GM12872 (cell line): ENCODE data around the gene FURIN.

Experiments
- TF ChIP-seq, protein P1 (sequence below): IDR thresholded peaks from 3 replicates; pipeline ENCODE4 v1.5.1; 2011; ENCODE audit warnings: low read depth, mild to moderate bottlenecking, low read length, moderate library complexity; ENCODE audit not compliant: insufficient read depth

Gene FURIN

DNA sequence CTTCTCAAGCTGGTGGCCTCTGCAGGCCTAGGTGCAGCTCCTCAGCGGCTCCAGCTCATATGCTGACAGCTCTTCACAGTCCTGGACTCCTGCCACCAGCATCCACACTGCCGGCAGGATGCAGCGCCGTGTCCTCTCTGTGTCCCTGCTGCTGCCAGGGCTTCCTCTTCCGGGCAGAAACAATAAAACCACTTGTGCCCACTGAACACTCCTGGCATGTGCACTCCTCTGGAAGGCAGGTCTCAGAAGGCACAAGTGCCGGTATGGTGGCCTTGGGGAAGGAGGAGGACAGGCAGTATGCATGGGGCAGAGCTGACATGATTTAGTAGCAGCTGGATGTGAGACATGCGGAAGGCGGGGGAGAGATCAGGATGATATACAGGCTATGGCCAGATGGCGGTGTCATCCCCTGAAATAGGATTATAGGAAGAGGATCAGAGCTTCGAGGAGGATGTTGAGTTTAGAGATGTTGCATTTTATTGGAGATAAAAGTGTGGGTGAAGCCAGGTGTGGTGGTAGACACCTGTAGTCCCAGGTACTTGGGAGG lies 27.3 kb downstream of the FURIN start:
- TF ChIP-seq, protein P1, sequence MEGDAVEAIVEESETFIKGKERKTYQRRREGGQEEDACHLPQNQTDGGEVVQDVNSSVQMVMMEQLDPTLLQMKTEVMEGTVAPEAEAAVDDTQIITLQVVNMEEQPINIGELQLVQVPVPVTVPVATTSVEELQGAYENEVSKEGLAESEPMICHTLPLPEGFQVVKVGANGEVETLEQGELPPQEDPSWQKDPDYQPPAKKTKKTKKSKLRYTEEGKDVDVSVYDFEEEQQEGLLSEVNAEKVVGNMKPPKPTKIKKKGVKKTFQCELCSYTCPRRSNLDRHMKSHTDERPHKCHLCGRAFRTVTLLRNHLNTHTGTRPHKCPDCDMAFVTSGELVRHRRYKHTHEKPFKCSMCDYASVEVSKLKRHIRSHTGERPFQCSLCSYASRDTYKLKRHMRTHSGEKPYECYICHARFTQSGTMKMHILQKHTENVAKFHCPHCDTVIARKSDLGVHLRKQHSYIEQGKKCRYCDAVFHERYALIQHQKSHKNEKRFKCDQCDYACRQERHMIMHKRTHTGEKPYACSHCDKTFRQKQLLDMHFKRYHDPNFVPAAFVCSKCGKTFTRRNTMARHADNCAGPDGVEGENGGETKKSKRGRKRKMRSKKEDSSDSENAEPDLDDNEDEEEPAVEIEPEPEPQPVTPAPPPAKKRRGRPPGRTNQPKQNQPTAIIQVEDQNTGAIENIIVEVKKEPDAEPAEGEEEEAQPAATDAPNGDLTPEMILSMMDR: no peak

DNA sequence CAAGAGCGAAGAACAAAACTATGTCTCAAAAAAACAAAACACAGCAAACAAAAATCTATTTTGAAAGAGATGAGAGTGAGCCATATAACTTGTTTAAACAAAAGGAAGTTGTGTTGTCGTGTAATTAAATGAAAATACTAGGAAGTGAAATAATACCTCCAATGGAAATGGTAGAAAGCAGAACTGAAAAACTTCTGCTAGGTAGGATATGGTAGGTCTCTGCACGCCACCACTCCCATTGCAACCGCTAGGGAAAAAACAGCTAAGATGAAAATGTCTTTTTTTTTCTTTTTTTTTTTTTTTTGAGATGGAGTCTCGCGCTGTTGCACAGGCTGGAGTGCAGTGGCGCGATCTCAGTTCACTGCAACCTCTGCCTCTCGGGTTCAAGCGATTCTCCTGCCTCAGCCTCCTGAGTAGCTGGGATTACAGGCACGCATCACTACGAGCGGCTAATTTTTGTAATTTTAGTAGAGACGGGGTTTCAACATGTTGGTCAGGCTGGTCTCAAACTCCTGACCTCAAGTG lies 28.8 kb downstream of the FURIN start:
- TF ChIP-seq, protein P1: peak; percentile 20; the same call in 1 of the 3 replicates

DNA sequence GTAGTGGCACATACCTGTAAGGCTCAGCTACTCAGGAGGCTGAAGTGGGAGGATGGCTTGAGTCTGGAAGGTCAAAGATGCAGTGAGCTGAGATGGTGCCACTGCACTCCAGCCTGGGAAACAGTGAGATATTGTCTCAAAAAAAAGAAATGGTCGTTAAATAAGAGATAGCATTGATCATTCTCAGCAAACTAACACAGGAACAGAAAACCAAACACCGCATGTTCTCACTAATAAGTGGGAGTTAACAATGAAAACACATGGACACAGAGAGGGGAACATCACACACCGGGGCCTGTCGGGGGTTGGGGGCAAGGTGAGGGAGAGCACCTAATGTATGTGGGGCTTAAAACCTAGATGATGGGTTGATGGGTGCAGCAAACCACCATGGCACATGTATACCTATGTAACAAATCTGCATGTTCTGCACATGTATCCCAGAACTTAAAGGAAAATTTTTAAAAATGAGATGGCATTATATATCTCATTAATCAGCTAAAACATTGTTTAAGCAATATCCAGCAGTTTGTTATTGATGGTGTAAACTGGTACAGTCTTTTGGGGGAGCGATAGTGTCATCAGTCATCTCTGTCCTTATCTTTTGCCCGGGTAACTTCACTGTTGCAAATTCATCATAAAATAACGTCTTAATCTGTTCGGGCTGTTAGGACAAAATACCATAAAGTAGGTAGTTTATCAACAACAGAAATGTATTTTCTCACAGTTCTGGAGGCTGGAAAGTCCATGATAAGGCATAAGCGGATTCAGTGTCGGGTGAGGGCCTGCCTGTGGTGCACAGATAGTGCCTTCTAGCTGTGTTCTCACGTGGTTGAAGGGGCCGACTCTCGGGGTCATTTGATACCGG lies 33.0 kb downstream of the FURIN start:
- TF ChIP-seq, protein P1: no peak

DNA sequence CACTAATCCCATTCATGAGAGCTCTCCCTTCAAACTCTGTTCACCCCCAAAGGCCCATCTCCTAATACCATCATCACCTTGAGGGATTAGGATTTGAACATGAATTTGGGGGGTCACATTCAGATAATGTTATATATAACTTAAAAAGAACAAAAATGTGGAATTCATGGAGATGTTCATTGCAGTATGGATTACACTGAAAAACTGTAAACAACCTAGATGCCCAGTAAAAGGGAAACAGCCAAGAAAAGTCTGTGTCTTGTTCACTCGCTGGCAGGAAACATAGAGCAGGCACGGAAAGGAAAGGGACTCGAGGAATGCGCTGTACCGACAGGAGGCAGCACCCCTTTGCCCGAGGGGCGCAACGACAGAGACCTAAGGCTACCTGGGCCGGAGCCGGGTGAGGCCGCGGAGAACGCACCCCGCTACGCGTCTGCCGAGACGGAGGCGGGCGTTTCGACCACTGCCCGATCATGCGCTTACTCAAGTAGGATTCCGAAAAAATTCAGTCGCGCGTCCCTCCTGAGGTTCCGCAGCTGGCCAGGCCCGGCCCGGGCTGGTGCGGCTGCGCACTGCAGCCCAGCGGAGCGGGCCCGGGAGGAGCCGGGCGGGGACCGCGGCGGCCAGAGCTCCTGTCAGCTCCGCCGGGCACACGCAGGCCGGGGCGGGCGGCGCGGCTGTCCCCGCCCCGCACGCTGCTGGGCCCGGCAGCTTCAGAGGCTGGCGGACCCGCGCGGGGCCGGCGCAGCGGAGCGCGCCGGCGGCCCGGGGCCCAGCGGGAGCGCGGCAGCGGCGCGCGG lies 33.9 kb downstream of the FURIN start:
- TF ChIP-seq, protein P1: peak; percentile 90

DNA sequence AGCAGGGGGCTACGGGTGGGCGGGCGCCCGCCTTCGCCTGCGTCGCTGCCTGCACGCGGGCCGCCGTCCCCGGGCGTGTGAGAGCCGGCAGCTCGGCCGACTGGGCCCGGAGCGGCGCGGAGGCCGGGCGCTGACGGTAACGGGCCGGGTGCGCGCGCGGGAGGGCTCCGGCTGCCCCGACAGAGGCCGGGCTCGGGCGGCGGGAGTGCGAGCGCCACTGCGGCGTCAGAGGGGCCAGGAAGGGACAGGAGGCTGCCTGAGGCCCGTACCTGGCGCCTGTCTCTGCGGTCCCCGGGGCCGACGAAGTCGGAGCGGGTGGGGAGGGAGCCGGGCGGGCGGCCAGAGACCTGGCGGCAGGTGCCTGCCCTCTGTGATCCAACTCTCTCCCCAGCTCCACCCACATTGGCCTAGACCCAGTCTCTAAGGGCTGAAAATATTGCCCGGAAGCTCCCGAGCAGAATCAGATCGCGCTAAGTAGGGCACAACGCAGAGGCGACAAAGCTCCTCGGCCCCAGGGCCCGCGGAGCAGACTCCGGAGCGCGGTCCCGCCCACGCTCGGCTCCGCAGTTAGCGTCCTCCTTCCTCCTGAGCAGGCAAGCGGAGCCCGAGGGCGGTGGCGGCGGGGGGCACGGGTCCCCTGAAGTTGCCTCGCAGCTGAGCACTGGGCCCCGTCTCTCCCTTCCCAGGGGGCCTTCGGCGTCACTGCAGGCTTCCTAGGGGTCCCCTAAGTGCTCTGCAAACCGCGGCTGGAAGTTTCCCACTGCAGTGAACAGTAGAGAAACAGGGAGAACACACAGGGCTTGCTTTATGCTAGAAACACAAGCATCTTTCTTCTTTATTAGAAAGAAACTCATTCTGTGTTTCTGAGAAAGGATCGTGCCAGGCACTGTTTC lies 34.7 kb downstream of the FURIN start, which contains the start of gene MAN2A2:
TSS of gene MAN2A2 (plus strand) at position 463 of the 893 bp plus-strand sequence. CDS start 906 bp downstream, outside the sequence.
- TF ChIP-seq, protein P1: no peak

DNA sequence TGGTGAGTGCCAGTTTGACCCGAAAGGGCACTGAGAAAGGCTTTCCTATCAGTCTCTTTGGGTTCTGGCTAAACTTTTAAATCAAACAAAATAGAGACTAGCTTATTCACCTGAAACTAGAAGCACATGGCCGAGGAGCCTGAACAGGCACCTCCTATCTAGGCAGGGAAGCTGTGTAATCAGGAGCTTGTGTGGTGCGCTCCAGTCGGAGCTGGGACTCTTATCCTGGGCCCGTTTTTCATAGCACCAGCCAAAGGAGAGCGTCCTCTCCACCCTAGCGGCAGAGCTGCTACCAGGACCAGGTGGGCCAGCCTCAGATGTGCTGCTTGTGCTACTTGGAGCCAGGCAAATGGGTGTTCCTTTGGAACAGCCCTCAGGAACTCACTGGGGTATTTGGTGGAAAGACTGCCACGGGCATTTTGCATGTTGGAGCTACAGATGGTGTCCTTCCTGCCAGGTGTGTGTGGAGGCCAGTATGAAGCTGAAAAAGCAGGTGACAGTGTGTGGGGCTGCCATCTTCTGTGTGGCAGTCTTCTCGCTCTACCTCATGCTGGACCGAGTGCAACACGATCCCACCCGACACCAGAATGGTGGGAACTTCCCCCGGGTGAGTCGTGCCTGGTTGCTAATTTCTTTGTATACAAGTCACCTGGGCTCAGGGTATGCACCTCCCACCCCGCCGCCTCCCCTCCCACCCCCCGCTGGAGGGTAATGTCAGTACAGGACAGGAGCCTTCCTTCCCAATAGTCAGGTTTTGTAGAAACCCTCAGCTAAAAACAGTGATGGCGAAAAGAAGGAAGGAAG lies 35.5 kb downstream of the FURIN start:
- TF ChIP-seq, protein P1: no peak
